GM21447 (cell line): ENCODE results near the gene NCOA4.
"Not testable (repeated sequence)": the region's sequence is repeated elsewhere in the genome, so short reads cannot be mapped to it uniquely, and the experiment has no call there.

Source experiments
- ATAC-seq: cut with Tn5 transposase; IDR thresholded peaks from one replicate; pipeline ENCODE4 v1.9.1; 2021; ENCODE audit not compliant: unreplicated experiment

Gene NCOA4

GRCh38 chr10:46020344-46020657 lies 10.1 kb downstream of the NCOA4 start:
- ATAC-seq: no peak

GRCh38 chr10:46019569-46020343 lies 10.7 kb downstream of the NCOA4 start:
- ATAC-seq: no peak

- ATAC-seq: no peak
Measured at GRCh38 chr10:46019177-46019528, 11.3 kb downstream of the NCOA4 start.

- no peak for ATAC-seq
Measured at GRCh38 chr10:46018453-46019176, 11.8 kb downstream of the NCOA4 start.

GRCh38 chr10:46017733-46018132 lies 12.7 kb downstream of the NCOA4 start:
- ATAC-seq: no peak

- ATAC-seq: no peak
Measured at GRCh38 chr10:46016811-46017210, 13.6 kb downstream of the NCOA4 start.

- no peak for ATAC-seq
Measured at GRCh38 chr10:46016190-46016589, 14.2 kb downstream of the NCOA4 start.

GRCh38 chr10:46014683-46015405 lies 15.6 kb downstream of the NCOA4 start:
- ATAC-seq: no peak

GRCh38 chr10:46014206-46014605 lies 16.2 kb downstream of the NCOA4 start:
- no peak for ATAC-seq

- no peak for ATAC-seq
Measured at GRCh38 chr10:46012746-46013145, 17.7 kb downstream of the NCOA4 start.

- ATAC-seq: no peak
Measured at GRCh38 chr10:46006219-46006618, 24.2 kb downstream of the NCOA4 start.

GRCh38 chr10:46005383-46005782 lies 25.0 kb downstream of the NCOA4 start:
- no peak for ATAC-seq

- ATAC-seq: no peak
Measured at GRCh38 chr10:46004963-46005362, 25.5 kb downstream of the NCOA4 start.

GRCh38 chr10:46002916-46003693 lies 27.3 kb downstream of the NCOA4 start:
- no peak for ATAC-seq

GRCh38 chr10:46002189-46002687 lies 28.2 kb downstream of the NCOA4 start:
- ATAC-seq: not testable (repeated sequence)

GRCh38 chr10:46001187-46001756 lies 29.2 kb downstream of the NCOA4 start:
- ATAC-seq: no peak

GRCh38 chr10:46000538-46000937 lies 29.9 kb downstream of the NCOA4 start:
- no peak for ATAC-seq

GRCh38 chr10:45999955-46000354 lies 30.5 kb downstream of the NCOA4 start:
- ATAC-seq: not testable (repeated sequence)

- no peak for ATAC-seq
Measured at GRCh38 chr10:45997994-45998763, 32.2 kb downstream of the NCOA4 start.

GRCh38 chr10:45997557-45997956 lies 32.9 kb downstream of the NCOA4 start:
- ATAC-seq: no peak
